Cerebellar cortex (tissue), 1 donor: ENCODE measurements around the gene SCLY.
"Not testable (repeated sequence)": the region's sequence is repeated elsewhere in the genome, so short reads cannot be mapped to it uniquely, and the experiment has no call there.

Experiments
- DNase-seq: peaks from one replicate; pipeline ENCODE4 v3.0.0-alpha.2; 2015; ENCODE audit warnings: low spot score

SCLY gene, protein sequence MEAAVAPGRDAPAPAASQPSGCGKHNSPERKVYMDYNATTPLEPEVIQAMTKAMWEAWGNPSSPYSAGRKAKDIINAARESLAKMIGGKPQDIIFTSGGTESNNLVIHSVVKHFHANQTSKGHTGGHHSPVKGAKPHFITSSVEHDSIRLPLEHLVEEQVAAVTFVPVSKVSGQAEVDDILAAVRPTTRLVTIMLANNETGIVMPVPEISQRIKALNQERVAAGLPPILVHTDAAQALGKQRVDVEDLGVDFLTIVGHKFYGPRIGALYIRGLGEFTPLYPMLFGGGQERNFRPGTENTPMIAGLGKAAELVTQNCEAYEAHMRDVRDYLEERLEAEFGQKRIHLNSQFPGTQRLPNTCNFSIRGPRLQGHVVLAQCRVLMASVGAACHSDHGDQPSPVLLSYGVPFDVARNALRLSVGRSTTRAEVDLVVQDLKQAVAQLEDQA

GRCh38 chr2:238060542-238061314 lies at the start of gene SCLY:
TSS of gene SCLY (plus strand) at chr2:238061001. CDS start at chr2:238061055, 54 bp downstream.
- DNase-seq: peak; percentile 97

GRCh38 chr2:238013806-238014205 lies 47.0 kb upstream of the SCLY start:
- DNase-seq: no peak

DNA sequence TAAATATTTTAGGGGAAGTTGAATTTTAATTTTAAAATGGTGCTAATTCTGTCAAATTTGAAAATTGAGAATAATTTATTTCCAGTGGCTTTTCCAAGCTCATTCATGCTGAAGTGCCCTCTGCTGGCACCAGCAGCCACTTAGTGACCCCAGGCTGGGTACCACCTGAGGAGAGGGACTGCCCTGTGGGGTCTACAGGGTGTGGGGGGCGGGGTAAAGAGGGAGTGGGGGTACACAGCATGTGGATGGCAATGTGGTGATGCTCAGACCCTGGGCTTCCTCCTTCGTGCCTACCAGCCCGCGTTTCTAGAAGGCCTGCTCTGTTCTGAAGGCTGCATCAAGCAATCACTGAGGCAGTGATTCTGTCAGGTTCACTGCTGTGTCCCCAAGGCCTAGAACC lies 45.1 kb upstream of the SCLY start:
- no peak for DNase-seq

- DNase-seq: no peak
Observed at GRCh38 chr2:238016526-238016925, 44.3 kb upstream of the SCLY start.

DNA sequence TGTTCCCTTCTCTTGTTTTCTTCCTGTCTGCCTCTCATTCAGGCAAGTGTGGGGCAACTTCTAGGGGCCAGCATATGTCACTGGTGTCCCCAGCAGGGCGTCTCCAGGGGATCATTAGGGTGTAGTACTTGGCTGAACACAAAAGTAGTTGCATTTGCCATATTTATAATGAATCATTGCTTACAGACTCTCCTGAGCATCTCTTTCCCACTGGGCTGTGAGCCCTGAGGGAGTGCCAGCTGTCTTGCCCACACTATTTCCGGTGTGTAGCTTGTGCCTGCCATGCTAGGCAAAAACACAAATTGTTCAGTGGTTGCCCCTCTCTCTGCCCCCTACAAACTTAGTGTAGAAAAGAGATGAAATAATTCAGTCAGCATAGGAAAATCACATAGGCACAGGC lies 40.8 kb upstream of the SCLY start:
- no peak for DNase-seq

DNA sequence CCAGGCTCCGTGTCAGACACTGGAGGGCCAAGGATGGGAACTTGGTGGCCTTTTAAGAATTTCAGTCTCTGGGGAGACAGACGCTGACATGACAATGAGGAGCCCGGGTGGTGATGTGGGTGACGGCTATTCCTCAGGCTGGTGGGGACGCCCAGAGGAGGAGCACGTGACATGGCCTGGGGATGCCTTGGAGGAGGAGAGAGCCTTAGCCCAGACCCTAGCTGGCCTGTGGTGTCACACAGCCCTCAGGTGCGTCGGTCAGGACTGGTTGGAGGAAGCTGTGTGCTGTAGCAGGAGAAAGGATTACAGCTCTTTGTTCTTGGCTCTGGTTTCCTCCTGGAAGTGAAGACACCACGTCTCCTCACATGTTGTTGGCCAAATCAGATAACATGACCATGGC lies 40.0 kb upstream of the SCLY start:
- no peak for DNase-seq

DNA sequence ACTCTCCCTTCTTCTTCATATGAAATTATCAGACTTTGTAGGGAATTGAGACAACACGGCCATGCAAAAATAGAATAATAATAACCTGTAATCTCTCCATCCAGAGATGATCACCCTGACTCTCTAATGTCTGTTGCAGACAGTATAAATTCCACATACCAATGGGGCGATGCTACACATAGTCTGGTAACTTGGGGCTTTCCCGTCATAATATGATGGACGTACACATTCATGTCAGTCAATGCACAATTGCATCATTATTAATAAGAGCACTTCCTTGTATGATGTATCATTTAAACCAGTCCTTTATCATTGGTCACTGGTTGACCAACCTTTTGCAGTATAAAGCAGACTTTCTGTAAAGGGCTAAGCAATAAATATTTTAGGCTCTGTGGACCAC lies 39.5 kb upstream of the SCLY start:
- no peak for DNase-seq

- no peak for DNase-seq
Observed at GRCh38 chr2:238022594-238023157, 38.1 kb upstream of the SCLY start.

- DNase-seq: no peak
Observed at GRCh38 chr2:238023608-238024007, 37.2 kb upstream of the SCLY start.

DNA sequence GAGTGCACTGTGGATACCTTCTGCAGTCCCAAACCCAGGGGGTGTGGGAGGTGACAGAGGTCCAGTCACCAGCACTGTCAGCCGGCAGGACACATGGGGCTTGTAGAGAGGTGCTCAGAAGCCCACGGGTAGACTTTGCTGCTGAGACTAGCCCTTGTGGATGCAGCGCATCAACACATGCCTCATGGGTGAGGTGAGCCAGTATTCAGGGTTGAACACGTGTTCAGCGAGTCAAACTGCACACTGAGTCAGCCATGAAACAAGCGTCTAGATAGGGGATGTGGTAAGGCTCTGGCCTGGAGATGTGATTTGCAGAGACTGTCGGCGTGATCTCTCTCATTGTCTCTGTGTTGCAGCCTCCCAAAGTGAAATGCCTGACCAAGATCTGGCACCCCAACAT lies 35.8 kb upstream of the SCLY start:
- DNase-seq: no peak

GRCh38 chr2:238025741-238026360 lies 35.0 kb upstream of the SCLY start:
- DNase-seq: no peak

DNA sequence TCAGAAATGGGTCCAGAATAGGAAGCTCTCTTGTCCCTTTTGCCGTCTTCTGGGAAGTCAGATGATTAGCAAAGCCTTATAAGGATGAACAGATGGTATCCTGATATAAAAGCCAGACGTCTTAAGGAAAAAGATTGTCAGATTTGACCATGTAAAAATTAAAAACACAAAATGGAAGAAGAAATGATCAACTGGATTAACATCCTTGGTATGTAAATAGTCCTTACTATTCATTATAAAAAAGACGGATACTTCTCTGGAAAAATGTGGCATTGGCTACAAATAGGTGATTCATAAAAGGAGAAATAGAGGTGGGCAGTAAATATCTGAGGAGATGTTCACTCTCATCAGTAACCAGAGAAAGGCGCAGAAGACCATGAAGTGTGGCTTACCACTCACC lies 33.7 kb upstream of the SCLY start:
- no peak for DNase-seq

DNA sequence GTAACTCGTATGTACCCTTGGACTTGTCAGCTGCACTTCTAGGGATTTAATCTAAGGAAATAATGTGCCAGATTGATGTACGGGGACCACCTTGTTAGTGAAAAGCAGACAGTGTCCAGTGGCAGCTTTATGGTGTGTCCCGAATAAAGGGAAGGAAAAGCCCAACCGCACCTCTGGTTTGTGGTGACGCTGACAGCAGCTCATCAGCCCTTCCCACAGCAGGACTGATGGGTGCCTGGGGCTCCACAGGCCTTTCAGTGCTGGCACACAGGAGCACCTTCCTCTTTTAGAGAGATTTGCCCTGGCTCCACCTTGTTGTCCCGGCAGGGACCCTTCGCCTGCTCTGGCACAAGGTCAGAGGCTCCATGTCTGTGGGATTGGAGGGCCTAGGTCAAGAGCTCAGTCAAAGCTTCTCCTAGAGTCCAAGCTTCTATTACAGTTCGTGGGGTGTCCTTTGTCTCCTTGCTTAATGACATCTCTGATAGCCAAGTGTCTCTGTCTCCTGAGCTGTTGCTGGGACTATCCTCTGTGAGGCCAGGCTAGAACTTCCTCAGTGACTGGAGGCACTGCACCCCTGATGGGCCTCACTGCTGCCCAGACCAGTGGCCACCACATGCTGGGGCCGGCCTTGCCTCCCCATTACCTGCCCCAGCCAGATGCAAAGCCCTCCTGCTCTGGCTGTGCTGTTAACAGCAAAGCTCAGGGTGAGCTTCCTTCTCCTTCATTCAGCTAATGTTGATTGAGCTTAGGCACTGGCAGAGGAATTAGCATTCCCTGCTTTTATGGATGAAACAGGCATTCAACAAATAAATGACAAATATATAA lies 33.0 kb upstream of the SCLY start:
- no peak for DNase-seq

DNA sequence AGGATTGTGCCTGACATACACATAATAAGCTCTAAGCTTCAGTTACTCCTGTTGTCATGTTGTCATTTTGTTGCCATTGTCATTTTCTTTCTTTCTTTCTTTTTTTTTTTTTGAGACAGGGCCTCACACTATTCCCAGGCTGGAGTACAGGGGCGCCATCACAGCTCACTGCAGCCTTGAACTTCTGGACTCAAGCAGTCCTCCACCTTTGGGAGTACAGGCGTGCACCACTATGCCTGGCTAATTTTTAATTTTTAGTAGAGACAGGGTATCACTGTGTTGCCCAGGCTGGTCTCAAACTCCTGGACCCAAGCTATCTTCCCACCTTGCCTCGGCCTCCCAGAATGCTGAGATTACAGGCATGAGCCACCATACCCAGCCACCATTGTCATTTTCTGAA lies 30.9 kb upstream of the SCLY start:
- no peak for DNase-seq

GRCh38 chr2:238030422-238031155 lies 30.2 kb upstream of the SCLY start:
- DNase-seq: no peak

GRCh38 chr2:238031751-238032150 lies 29.1 kb upstream of the SCLY start:
- no peak for DNase-seq

DNA sequence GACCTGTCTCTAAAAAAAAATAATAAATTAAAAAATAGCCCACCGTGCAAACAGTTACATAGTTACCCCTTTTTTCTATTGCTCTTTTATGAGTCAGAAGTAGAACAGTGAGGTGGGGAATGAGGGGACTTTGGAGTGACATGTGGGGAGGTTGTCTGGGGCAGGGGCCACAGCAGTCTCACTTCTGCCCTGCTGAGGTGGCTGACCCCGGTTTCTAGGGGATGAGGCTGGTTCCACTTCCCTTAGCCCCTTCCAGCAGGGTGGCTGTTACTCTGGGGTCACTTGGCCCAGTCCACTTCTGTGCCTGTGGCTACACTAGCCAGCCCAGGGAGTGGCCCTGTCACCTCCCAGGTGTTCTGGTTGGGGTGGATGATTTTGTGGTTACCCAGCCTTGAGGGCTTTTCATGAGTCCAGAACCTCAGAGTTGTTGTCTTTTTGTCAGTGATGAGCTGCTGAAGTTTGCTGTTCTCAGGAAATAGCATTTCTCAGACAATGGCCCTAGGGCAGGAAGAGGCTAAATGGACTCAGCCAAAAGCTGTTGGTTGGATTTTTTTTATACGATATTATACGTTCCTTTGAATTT lies 28.0 kb upstream of the SCLY start:
- DNase-seq: no peak

DNA sequence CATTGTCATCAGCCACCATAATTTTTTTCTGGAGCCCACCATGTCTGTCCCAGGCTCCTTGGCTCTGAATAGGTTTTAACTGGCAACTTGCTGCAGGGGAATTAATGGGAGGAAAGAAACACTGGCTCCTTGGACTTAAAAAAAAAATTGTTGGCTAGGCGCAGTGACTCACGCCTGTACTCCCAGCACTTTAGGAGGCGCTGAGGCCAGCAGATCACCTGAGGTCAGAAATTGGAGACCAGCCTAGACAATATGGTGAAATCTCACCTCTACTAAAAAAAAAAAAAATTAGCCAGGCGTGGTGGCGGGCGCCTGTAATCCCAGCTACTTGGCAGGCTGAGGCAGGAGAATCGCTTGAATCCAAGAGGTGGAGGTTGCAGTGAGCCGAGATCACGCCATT lies 26.8 kb upstream of the SCLY start:
- DNase-seq: not testable (repeated sequence)

GRCh38 chr2:238038203-238038602 lies 22.6 kb upstream of the SCLY start:
- DNase-seq: no peak

- no peak for DNase-seq
Observed at GRCh38 chr2:238039151-238039550, 21.6 kb upstream of the SCLY start.

DNA sequence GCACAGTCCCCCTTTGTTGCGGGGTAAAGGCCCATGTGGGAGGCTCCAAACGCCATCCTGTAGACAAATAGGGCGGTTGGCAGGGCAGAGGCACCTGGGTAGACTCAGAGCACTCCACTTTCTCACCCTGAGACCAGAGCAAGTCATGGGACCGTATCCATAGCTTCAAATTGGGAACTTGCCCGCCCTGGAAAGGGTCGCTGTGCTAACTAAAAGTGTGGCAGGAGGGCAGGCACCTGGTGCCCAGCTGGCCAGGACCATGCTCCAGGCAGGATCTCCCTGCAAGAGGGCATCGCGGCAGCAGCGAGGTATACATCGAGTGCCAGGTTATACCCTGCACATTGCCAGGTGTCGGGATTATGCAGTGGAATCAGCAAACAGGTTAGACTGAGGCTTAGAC lies 20.8 kb upstream of the SCLY start:
- DNase-seq: peak; percentile 28
